Mucosa of descending colon (tissue), 3 donors: Measurements from ENCODE around the gene CKS2. TPM values are rescaled to one million over a fixed set of nuclear protein-coding genes. Genes with fewer than 3 reads are reported as not detected.
"Not testable (repeated sequence)": the region's sequence is repeated elsewhere in the genome, so short reads cannot be mapped to it uniquely, and the experiment has no call there.

ENCODE experiments used
- ATAC-seq: fragments of 200-7000 bp; cut with Tn5 transposase; one replicate; pipeline ENCODE4 v1.9.1; 2020; ENCODE audit warnings: mild to moderate bottlenecking, moderate library complexity
- DNase-seq, 3 donors: peaks; one replicate each; pipeline ENCODE4 v3.0.0-alpha.2; 2020
- H3K36me3 ChIP-seq: fragments of 200-600 bp; one replicate; pipeline ENCODE4 v1.8.0; 2021; ENCODE audit warnings: low read depth, mild to moderate bottlenecking
- H3K4me1 ChIP-seq: fragments of 200-600 bp; one replicate; pipeline ENCODE4 v1.8.0; 2021; ENCODE audit warnings: low read depth, mild to moderate bottlenecking
- H3K4me3 ChIP-seq: fragments of 200-600 bp; one replicate; pipeline ENCODE4 v1.8.0; 2021; ENCODE audit warnings: mild to moderate bottlenecking
- H3K9me3 ChIP-seq: fragments of 200-600 bp; one replicate; pipeline ENCODE4 v1.8.0; 2021; ENCODE audit warnings: mild to moderate bottlenecking
- intact Hi-C, 2 donors: fragments of 100-400 bp; cut with DNase I in 1 of 2; cut with micrococcal nuclease in 1 of 2; formaldehyde crosslinking; loops; one replicate each; pipeline versions ENCODE4 v1.11.0 to v1.11.1; 2022; cut with DNase I, micrococcal nuclease
- total RNA-seq, 3 donors: library from RNA; stranded (reverse); fragmentation: NEBNext Ultra II Directional in 2 of 3; extraction: Animal tissue kit (Norgen Biotek cat#: 25700) in 2 of 3; gene quantifications; one replicate each; pipeline versions ENCODE4 v1.2.1 to v1.2.4, GENCODE V29; 2021 to 2023
- TF ChIP-seq, protein P1 (sequence below): fragments of 200-600 bp; IDR thresholded peaks from one replicate; pipeline ENCODE4 v1.8.0; 2022; ENCODE audit warnings: antibody characterized with exemption, mild to moderate bottlenecking
- donor health status: DM: no; HTN: no; CAD: no; lungs with moderate emphysema.
- donor health status: DM: no; HTN: no; CAD: no.
- donor health status: DM: no; HTN: yes; CAD: no.

Gene CKS2
- total RNA-seq, 3 donors from 2014 or later: 13.1 to 49.2 (median 15.4) TPM

DNA sequence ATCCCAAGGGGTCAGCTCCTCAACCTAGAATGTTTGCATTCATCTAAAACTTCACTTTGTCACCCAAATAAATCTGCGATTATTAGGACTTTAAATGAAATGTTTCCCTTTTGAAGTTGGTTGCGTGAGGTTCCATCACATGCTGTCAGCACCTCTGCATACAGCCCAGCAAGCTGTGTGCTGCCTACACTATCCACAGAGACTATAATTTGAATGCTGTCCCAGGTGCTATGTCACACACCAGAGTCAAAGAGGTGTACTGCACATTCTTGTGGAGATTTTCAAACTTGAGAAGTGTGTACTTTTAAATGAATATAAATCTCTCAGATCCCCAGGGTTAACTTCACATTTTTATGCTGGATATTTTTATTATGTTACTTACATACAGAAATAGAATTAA lies 19.3 kb upstream of the CKS2 start:
- DNase-seq: no peak
- no peaks in the 10 kb centered on the region for H3K4me1 ChIP-seq
- intact Hi-C loops: no loop called here
- H3K4me3 ChIP-seq: no peak overlapping the region
- no peaks in the 10 kb centered on the region for H3K9me3 ChIP-seq
- no peak for ATAC-seq
- TF ChIP-seq, protein P1, sequence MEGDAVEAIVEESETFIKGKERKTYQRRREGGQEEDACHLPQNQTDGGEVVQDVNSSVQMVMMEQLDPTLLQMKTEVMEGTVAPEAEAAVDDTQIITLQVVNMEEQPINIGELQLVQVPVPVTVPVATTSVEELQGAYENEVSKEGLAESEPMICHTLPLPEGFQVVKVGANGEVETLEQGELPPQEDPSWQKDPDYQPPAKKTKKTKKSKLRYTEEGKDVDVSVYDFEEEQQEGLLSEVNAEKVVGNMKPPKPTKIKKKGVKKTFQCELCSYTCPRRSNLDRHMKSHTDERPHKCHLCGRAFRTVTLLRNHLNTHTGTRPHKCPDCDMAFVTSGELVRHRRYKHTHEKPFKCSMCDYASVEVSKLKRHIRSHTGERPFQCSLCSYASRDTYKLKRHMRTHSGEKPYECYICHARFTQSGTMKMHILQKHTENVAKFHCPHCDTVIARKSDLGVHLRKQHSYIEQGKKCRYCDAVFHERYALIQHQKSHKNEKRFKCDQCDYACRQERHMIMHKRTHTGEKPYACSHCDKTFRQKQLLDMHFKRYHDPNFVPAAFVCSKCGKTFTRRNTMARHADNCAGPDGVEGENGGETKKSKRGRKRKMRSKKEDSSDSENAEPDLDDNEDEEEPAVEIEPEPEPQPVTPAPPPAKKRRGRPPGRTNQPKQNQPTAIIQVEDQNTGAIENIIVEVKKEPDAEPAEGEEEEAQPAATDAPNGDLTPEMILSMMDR: no peak
- no peaks in the 10 kb centered on the region for H3K36me3 ChIP-seq

DNA sequence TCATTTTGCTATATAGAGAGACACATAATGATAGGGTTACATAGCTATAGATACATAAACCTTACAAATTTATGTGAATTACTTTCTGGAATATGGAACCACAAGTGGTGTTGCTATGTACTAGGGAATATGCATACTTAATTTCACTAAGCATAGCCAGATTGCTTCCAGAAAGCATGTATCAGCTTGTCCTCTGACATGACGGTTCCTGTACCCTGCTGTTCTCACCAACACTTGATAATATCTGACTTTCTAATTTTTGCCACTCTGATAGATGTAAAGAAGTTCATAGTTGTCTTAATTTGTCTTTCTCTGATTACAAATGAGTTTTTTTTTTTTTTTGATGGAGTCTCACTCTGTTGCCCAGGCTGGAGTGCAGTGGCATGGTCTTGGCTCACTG lies 18.0 kb upstream of the CKS2 start:
- DNase-seq (no peak), ATAC-seq (no peak)
- TF ChIP-seq, protein P1: no peak
- no peaks in the 10 kb centered on the region for H3K9me3 ChIP-seq
- no peak overlapping the region for H3K4me3 ChIP-seq
- no peaks in the 10 kb centered on the region for H3K4me1 ChIP-seq
- intact Hi-C loops: no loop called here
- no peaks in the 10 kb centered on the region for H3K36me3 ChIP-seq

DNA sequence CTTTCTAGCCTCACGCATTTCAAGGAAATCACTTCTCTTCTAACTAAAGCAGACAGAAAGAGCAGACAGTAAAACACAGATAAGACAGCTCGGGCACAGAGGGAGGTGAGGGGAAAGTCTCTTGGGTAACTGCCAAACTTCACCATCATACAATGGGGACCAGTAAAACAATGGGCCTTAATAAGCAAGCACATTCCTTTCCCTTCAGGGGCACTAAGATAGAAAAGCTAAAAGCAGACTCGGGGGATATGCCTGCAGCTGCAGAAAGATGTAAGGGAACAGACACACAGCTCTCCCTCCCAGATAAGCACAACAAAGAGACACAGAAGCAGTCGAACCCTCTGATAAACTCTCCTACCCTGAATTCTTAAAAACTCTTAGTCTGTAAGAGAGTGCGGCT lies 15.6 kb upstream of the CKS2 start:
- intact Hi-C loops: no loop called here
- H3K36me3 ChIP-seq: no peaks in the 10 kb centered on the region
- no peak for ATAC-seq
- no peaks in the 10 kb centered on the region for H3K9me3 ChIP-seq
- TF ChIP-seq, protein P1: no peak
- no peak overlapping the region for H3K4me3 ChIP-seq
- DNase-seq: no peak
- H3K4me1 ChIP-seq: no peaks in the 10 kb centered on the region

DNA sequence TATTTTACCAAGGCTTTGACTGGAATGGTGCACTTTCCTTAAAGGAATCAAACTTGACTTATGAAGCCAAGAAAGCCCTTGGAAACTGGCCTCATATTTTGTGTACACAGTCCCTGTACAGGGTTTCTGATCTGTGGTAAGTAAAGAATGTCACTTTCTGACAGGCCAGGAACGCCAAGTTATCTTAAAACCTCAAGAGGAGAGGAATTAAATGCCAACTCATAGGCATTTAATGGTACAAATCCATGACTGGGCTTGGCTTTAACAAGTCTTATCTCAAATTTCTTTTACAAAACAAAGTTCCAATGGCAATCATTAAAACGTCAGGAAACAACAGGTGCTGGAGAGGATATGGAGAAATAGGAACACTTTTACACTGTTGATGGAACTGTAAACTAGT lies 9.0 kb upstream of the CKS2 start:
- DNase-seq, ATAC-seq, H3K4me1 ChIP-seq, H3K9me3 ChIP-seq, H3K36me3 ChIP-seq, intact Hi-C loops, H3K4me3 ChIP-seq: not testable (repeated sequence)

DNA sequence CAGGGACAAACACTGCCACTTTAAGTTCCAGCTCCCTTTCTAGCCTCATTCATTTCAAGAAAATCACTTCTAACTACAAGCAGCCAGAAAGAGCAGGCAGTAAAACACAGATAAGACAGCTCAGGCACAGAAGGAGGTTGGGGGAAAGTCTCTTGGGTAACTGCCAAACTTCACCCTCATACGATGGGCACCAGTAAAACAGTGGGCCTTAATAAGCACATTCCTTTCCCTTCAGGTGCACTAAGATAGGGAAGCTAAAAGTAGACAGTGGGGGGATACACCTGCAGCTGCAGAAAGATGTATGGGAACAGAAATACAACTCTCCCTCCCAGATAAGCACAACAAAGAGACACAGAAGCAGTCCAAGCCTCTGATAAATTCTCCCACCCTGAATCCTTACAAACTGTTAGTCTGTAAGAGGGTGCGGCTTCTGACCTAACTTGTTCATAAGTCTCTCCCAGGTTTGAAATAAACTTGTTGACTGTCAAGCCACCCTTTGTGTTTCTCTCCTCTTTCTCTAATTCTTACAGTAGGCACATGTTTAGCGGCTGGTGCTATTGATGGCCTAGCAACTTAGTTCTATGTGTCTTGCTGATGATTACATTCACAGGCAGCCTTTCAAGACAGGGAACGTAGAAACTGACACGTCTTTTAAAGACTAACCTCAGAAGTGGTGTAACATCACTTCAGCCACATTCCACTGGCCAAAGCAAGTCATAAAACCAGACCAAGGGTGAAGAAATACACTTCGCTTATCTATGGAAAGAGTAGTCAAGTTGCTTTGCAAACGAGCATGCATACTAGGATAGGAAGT lies 6.8 kb upstream of the CKS2 start:
- H3K9me3 ChIP-seq: no peaks in the 10 kb centered on the region
- DNase-seq (no peak), ATAC-seq (no peak)
- TF ChIP-seq, protein P1: no peak
- H3K4me1 ChIP-seq: no peaks in the 10 kb centered on the region
- intact Hi-C loops: no loop called here
- H3K36me3 ChIP-seq: no peaks in the 10 kb centered on the region
- H3K4me3 ChIP-seq: no peak overlapping the region

DNA sequence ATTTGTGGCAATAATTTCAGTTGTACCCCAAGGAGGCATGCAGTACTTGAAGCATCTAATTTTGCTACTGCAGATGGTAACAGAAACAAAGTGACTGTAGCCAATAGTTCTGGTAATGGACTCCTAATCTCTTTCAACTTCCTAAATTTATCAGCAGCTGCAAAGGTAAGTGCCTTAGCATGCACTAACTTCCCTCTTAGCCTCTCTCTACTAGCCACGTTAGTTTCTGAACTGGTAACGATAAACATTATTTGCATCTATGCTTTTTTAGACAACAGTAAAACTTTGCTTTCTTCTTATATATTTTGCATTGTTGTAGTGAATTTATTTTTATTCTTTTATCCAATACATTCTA lies 6.2 kb upstream of the CKS2 start:
- H3K4me1 ChIP-seq: peaks cover 2% of the 10 kb centered on the region
- TF ChIP-seq, protein P1: no peak
- H3K36me3 ChIP-seq: no peaks in the 10 kb centered on the region
- intact Hi-C loops: no loop called here
- no peaks in the 10 kb centered on the region for H3K9me3 ChIP-seq
- H3K4me3 ChIP-seq: no peak overlapping the region
- DNase-seq (no peak), ATAC-seq (no peak)
